Measurements from ENCODE around the gene KRTAP10-1. TPM values are rescaled to one million over a fixed set of nuclear protein-coding genes. Genes with fewer than 3 reads are reported as not detected.
"Not testable (repeated sequence)": the region's sequence is repeated elsewhere in the genome, so short reads cannot be mapped to it uniquely, and the experiment has no call there.

Gene KRTAP10-1
- total RNA-seq, 1 donor, result not detected

DNA sequence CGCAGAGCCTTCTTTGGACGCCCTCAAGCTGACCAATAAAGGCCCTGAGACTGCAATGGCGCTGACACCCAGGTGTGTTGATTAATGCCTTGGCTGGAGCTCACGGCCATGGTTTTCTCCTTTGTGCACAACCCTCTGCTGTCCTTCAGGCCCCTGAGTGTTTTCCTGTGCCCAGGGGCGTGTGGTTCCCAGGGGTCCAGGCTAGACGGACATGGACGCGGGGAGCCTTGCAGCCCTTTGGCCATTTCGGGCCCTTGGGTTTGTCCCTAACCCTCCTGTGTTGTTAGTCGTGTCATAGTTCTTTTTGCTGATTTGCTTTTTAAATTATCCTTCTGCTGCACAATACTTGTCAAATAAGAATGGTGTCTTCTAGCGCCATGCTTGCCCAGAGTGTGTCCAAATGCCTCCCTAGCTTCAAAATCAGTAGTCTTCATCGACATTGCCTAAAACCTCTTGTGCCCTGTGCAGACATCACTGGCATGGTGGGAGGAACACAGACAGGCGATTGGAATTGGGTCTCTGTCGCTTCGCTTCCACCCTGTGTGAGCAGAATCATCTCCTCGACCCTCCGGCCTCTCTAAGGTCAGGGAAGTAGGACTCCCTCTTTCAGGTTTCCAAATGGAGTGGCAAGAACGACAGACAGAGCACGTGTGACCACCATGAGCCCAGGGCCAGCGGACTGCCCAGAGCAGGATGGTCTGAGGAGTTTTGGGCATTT is 35.5 kb upstream of the KRTAP10-1 start:
- no peak for DNase-seq (ENCODE audit: low read depth)
- TF ChIP-seq, protein P1, sequence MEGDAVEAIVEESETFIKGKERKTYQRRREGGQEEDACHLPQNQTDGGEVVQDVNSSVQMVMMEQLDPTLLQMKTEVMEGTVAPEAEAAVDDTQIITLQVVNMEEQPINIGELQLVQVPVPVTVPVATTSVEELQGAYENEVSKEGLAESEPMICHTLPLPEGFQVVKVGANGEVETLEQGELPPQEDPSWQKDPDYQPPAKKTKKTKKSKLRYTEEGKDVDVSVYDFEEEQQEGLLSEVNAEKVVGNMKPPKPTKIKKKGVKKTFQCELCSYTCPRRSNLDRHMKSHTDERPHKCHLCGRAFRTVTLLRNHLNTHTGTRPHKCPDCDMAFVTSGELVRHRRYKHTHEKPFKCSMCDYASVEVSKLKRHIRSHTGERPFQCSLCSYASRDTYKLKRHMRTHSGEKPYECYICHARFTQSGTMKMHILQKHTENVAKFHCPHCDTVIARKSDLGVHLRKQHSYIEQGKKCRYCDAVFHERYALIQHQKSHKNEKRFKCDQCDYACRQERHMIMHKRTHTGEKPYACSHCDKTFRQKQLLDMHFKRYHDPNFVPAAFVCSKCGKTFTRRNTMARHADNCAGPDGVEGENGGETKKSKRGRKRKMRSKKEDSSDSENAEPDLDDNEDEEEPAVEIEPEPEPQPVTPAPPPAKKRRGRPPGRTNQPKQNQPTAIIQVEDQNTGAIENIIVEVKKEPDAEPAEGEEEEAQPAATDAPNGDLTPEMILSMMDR (IDR thresholded peaks at IDR 0.05; ENCODE audit: insufficient read depth, low read length), result no peak
- no peak overlapping the region for H3K4me3 ChIP-seq (ENCODE audit: low read depth, low read length)

GRCh38 chr21:44574457-44575306 is 34.7 kb upstream of the KRTAP10-1 start:
- no peak overlapping the region for H3K4me3 ChIP-seq (ENCODE audit: low read depth, low read length)
- DNase-seq (ENCODE audit: low read depth), result no peak
- TF ChIP-seq, protein P1 (IDR thresholded peaks at IDR 0.05; ENCODE audit: insufficient read depth, low read length), result no peak

DNA sequence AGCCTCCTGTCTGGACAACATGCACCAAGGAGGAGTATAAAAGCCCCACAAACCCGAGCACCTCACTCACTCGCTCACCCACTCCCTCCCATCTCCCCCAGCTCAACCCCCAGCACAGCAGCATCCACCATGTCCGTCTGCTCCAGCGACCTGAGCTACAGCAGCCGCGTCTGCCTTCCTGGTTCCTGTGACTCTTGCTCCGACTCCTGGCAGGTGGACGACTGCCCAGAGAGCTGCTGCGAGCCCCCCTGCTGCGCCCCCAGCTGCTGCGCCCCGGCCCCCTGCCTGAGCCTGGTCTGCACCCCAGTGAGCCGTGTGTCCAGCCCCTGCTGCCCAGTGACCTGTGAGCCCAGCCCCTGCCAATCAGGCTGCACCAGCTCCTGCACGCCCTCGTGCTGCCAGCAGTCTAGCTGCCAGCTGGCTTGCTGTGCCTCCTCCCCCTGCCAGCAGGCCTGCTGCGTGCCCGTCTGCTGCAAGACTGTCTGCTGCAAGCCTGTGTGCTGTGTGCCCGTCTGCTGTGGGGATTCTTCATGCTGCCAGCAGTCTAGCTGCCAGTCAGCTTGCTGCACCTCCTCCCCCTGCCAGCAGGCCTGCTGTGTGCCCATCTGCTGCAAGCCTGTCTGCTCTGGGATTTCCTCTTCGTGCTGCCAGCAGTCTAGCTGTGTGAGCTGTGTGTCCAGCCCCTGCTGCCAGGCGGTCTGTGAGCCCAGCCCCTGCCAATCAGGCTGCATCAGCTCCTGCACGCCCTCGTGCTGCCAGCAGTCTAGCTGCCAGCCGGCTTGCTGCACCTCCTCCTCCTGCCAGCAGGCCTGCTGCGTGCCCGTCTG is 33.8 kb upstream of the KRTAP10-1 start, which contains the start of gene KRTAP10-4:
Gene KRTAP10-4 (plus strand): TSS at position 100 of the 827 bp plus-strand sequence. CDS start 30 bp downstream, at position 130.
- DNase-seq (ENCODE audit: low read depth); H3K4me3 ChIP-seq (ENCODE audit: low read depth, low read length): not testable (repeated sequence)

- no peak overlapping the region for H3K4me3 ChIP-seq (ENCODE audit: low read depth, low read length)
- no peak for DNase-seq (ENCODE audit: low read depth)
- TF ChIP-seq, protein P1 (IDR thresholded peaks at IDR 0.05; ENCODE audit: insufficient read depth, low read length), result no peak
Measured at GRCh38 chr21:44572959-44573583, 33.1 kb upstream of the KRTAP10-1 start.

DNA sequence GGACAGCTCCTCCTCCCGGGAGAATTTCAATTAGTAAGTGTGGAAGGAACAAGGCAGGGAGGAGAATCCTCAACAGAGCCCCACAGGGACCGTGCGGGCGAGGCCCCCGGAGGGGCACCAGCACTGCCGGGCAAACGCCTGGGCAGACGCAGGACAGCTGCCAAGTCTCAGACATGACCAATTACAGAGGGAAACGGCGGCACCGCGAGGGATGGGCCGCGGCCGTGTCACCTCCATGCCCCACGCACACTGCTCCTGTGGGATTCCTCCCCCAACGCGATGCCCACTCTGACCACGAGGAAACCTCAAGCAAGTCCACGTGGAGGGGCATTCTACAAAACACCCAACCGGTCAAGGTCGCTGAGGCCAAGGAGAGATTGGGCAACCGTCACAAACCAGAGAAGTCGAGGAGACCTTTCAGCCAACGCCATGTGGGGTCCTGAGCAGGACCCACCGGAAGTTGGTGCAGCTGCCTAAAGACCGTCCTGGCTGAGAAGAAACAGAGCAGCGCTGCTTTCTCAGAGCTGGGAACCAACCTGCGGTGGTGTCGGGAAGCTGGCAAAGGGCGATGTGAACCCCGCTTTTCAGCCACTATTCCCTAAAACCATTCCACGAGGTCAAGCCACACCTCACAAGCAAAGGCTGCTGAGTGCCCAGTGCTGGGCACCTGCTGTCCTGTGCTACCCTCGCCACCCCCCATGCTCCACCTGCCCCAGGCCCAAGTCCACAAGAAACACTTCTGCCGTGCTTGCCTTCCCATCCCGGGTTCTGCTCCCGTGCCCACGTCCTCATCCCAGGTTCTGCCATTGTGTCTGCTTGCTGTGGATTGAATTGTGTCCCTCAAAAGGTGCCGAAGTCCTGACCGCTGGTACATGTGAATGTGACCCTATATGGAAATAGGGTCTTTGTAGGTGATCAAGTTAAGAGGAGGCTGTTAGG is 32.1 kb upstream of the KRTAP10-1 start:
- no peak overlapping the region for H3K4me3 ChIP-seq (ENCODE audit: low read depth, low read length)
- TF ChIP-seq, protein P1 (IDR thresholded peaks at IDR 0.05; ENCODE audit: insufficient read depth, low read length), result no peak
- DNase-seq (ENCODE audit: low read depth), result no peak

DNA sequence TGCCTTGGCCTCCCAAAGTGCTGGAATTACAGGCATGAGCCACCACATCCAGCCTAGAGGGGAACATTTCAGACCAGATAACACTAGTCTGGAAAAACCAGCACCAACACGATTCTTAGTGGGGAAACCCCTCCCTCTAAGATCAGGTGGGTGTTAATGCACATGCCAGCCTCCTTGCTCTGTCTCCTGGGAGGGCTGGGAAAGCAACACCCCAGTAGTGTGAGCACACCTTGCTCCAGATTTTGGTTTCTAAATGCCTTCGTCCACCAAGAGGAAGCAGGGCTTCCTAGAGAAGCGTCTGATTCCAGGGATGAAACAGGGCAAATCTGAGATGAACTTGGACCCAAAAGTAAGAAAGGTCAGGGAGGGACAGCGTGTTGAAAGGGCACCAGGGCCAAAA is 31.3 kb upstream of the KRTAP10-1 start:
- H3K4me3 ChIP-seq (ENCODE audit: low read depth, low read length), result no peak overlapping the region
- no peak for DNase-seq (ENCODE audit: low read depth)
- TF ChIP-seq, protein P1 (IDR thresholded peaks at IDR 0.05; ENCODE audit: insufficient read depth, low read length), result no peak
